ENCODE results near the gene ACOXL. TPM values are rescaled to one million over a fixed set of nuclear protein-coding genes. Genes with fewer than 3 reads are reported as not detected.

Gene ACOXL
- total RNA-seq, 1 donor from 2014 or later, result 0.58 TPM

DNA sequence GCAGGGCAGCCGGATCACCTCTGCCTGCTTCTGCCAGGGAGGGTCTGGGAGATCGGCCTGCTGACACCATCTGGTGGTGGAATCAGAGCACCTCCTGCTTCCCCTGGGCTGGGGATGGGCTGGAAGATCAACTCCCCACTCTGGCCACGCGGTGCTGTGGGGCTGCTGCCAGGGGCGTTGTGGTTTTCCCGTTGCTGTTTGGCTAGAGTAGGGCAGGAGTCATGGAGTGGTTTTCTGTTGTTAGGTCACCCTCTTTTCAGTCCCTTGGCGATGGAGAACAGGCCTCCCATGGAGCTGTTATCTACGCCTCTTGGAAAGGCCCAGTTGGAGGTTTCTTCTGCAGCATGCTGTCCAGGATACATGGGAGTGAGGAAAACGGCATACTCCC is 403.5 kb downstream of the ACOXL start:
- H3K36me3 ChIP-seq (ENCODE audit: control insufficient read depth, insufficient read depth, low read length), result no peaks in the 10 kb centered on the region
- no peaks in the 10 kb centered on the region for H3K27me3 ChIP-seq (ENCODE audit: control insufficient read depth, insufficient read depth, low read length)
- no peak for TF ChIP-seq CTCF (IDR thresholded peaks at IDR 0.05; ENCODE audit: insufficient read depth, low read length, poor library complexity, severe bottlenecking)
- DNase-seq (ENCODE audit: low read depth), result no peak
- H3K4me3 ChIP-seq (ENCODE audit: low read depth, low read length), result no peak overlapping the region

GRCh38 chr2:111138839-111139238 is 406.5 kb downstream of the ACOXL start:
- H3K4me3 ChIP-seq (ENCODE audit: low read depth, low read length), result no peak overlapping the region
- no peak for TF ChIP-seq CTCF (IDR thresholded peaks at IDR 0.05; ENCODE audit: insufficient read depth, low read length, poor library complexity, severe bottlenecking)
- no peaks in the 10 kb centered on the region for H3K27me3 ChIP-seq (ENCODE audit: control insufficient read depth, insufficient read depth, low read length)
- DNase-seq (ENCODE audit: low read depth), result no peak
- no peaks in the 10 kb centered on the region for H3K36me3 ChIP-seq (ENCODE audit: control insufficient read depth, insufficient read depth, low read length)

DNA sequence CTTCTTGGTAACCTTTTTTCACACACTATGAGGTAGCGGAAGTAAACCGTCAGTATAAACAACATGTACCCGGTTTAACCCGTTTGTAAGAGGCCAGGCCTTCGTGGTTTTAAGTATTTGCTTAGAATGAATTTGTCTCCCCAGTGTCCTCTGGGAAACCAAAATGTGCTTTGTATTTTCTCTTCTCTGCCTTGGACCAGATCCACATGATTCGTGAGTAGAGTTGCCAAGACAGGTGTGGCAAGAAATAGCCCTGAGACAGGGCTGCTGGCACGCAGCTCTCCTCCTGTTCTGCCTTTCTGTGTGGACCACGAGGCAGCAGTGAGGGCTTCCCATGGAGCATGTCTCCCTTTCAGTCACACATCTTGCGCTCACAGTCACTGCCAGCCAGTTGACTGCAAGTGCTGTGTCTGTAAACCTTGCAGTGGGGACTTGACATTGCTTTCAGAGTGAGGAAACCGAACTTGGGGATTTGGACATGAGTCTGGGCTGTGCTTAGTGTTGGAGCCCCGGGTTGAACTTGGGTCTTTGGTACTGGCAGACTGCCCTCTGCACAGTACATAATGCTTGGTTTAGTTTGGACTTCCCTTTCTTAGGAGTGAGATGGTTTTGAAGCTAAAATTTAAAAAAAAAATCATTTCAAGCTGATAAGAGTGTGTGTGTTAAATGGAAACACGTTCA is 407.4 kb downstream of the ACOXL start:
- H3K4me3 ChIP-seq (ENCODE audit: low read depth, low read length), result no peak overlapping the region

DNA sequence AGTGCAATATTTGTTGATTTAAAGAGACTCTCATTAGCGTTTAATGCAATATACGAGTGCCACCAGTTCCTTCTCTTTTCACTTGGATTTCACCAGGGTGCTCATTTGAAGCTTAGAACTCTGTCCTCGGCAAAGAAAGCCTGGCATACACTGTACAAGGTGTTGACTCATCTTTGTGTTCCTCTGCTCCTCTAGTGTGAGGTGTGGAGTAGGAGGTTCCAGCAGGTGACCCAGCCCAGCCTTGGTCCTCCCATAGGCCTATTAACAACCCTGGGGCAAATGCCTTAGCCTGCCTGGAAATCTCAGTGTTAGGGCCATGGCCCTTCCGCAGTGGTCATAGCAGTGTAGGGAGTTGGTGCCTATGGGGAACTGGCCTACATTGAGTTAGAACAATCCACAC is 408.4 kb downstream of the ACOXL start:
- no peak for TF ChIP-seq CTCF (IDR thresholded peaks at IDR 0.05; ENCODE audit: insufficient read depth, low read length, poor library complexity, severe bottlenecking)
- no peak overlapping the region for H3K4me3 ChIP-seq (ENCODE audit: low read depth, low read length)
- H3K27me3 ChIP-seq (ENCODE audit: control insufficient read depth, insufficient read depth, low read length), result no peaks in the 10 kb centered on the region
- H3K36me3 ChIP-seq (ENCODE audit: control insufficient read depth, insufficient read depth, low read length), result no peaks in the 10 kb centered on the region
- no peak for DNase-seq (ENCODE audit: low read depth)

More for the DNA sequence above, 407.4 kb downstream of the ACOXL start:
- no peak for DNase-seq (ENCODE audit: low read depth)
- TF ChIP-seq CTCF (IDR thresholded peaks at IDR 0.05; ENCODE audit: insufficient read depth, low read length, poor library complexity, severe bottlenecking), result no peak
- H3K36me3 ChIP-seq (ENCODE audit: control insufficient read depth, insufficient read depth, low read length), result no peaks in the 10 kb centered on the region
- H3K27me3 ChIP-seq (ENCODE audit: control insufficient read depth, insufficient read depth, low read length), result no peaks in the 10 kb centered on the region

GRCh38 chr2:111142101-111142500 is 409.7 kb downstream of the ACOXL start:
- no peak overlapping the region for H3K4me3 ChIP-seq (ENCODE audit: low read depth, low read length)
- no peak for TF ChIP-seq CTCF (IDR thresholded peaks at IDR 0.05; ENCODE audit: insufficient read depth, low read length, poor library complexity, severe bottlenecking)
- no peaks in the 10 kb centered on the region for H3K36me3 ChIP-seq (ENCODE audit: control insufficient read depth, insufficient read depth, low read length)
- H3K27me3 ChIP-seq (ENCODE audit: control insufficient read depth, insufficient read depth, low read length), result no peaks in the 10 kb centered on the region
- DNase-seq (ENCODE audit: low read depth), result no peak

Measured in kidney epithelial cell (primary cell).